ENCODE measurements around the gene PLEKHA7.
"Not testable (repeated sequence)": the region's sequence is repeated elsewhere in the genome, so short reads cannot be mapped to it uniquely, and the experiment has no call there.

The PLEKHA7 gene

DNA sequence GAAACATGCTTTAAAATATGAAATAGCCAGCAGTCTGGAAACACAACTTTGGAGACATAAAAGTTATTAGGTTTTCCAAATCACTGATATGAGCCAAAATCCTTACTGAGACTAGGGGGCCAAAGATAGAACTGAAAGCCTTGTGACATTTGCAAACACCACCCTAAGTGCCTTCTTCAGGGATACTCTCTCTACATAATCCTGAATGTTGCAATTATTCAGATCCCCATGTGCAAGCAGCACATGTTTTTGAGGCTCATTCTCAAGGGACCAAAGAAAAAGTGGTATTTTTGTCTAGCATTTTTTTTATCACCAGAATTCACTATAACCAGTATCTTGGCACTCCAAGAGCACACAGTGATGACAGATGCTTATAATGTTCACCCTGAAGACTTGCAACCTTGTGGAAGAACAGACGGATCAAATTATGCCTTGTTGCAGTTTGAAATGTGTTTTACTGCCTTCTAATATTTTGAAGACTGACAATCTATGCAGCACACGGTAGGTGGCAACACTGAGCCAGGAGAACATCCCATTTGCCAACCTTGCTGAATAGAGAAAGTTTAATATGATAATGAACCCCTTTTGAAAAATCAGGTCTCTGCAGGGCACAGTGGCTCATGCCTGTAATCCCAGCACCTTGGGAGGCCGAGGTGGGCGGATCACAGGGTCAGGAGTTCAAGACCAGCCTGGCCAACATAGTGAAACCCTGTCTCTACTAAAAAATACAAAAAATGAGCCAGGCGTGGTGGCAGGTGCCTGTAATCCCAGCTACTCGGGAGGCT is 78.5 kb downstream of the PLEKHA7 start:
- DNase-seq, result no peak

DNA sequence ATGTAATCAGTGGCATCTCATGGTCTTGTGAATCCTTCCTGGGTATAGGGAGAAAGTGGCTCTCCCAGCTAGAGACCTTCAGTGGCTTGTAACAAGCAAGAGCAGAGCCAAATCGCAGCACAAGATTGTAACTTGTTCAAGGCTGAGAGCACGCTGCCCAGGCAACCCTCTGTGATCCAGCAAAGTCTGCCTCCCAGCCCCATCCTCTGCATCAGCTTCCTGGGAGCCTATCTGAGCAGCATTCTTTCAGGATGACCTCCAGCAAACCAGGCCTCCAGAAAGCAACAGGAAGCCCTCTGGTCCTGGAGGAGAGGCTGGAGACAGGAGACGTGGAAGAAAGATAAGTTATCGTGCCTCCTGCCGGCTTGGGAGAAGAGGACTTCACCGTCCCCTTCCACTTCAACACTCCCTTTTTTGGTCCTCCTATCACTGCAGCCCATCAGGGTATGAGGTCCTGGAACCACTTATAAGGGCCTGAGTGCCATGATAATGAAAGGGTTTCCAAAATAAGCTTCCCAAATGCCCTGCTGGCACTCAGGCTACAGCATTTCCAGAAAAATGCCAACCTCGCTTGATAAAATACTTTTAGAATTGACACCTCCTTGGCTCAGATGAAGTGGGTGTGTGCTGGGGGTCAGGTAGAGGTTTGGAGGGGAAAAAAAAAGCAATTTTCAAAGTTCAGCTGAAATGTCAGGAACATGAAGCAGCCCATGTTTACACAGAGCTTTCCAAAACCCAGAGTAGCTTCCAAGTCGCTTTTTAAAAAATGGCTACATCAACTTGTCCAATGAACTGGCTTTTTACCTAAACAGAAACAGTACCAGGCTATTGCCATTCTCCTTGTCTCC is 80.2 kb downstream of the PLEKHA7 start:
- DNase-seq, result no peak

DNA sequence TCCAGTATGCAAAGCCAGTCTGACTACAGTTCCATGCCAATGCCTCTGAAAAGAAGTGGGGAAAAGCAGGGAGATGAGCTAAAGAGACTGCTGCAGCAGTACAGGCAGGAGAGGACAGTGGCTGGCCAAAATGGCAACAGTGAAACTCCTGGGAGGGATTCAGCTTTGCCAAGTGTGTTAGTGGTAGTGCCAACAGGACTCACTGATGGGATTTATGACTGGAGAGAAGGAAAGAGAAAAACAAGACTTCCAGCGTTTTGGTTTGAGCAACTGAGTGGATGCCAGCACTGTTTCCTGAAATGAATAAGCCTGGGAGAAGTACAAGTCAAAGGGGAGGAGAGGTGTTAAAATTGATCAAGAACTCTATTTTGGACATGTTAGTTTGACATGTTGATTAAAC is 80.9 kb downstream of the PLEKHA7 start:
- no peak for DNase-seq

DNA sequence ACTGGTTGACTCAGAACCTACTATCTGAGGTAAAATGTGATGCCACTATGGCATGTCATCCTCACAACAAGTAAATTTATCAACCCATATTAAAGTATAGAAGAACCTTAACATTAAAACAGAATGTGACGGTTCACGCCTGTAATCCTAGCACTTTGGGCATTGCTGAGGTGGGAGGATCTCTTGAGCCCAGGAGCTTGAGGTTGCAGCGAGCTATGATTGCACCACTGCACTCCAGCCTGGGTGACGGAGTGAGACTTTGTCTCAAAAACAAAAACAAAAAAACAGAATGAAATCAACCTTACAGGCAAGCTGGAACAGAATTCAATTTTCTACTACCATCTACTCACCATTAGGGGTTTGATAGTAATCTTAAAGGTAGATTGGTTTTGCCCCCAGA is 86.2 kb downstream of the PLEKHA7 start:
- DNase-seq, result no peak

DNA sequence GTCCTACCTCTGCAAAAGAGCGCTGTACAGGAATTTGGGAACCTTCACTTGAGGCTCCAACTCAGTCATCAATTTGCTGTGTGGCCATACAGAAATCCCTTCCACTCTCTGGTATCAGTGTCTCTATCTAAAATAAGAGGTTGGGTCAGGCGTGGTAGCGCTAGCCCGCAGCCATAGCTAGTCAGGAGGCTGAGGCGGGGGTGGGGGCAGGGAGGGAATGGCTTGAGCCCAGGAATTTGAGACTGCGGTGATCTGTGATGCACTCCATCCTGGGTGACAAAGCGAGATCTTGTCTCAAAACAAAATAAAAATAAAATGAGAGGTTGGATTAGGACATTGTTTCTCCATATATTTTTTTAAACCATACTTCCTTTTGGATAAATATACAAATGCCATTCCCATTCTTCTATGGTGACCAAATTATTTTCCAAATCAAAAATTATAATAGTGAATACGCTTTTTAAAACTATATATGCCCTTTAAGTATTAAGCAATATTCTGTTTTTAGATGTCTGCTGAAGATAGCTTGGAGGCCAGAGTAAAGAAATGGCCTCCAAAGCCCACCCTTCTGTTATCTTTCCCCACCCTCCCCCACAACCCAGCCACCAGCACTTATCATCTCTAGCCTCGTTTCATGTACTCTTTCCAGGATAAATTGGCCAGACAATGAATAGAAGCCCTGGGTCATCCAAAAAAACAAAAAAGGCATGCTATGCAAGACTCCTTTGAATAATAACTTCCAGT is 87.2 kb downstream of the PLEKHA7 start:
- DNase-seq, result no peak

DNA sequence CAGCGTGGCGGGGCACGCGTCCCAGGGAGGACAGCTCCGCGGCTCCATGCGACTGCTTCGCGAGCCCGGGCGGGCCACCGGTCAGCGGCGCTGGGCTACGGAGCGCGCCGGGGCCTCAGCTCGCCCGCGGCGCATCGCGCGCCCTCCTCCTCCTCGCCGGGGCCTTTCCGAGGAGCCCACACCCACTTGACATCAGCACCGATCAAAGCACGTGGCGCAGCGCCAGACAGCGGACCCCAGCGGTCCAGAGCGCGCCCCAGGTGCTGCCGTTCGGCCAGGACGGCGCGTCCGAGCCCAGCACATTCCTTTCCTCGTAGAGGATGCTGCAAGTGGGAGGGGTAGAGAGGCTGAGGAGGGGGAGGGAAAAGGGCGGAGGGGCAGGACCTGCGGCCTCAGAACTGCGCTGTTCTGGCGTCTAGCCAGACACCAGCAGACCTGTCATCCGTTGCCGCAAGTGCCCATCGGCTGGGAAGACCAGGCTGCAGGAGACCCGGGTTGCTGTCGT is 88.6 kb downstream of the PLEKHA7 start:
- DNase-seq, result peak; percentile 65

DNA sequence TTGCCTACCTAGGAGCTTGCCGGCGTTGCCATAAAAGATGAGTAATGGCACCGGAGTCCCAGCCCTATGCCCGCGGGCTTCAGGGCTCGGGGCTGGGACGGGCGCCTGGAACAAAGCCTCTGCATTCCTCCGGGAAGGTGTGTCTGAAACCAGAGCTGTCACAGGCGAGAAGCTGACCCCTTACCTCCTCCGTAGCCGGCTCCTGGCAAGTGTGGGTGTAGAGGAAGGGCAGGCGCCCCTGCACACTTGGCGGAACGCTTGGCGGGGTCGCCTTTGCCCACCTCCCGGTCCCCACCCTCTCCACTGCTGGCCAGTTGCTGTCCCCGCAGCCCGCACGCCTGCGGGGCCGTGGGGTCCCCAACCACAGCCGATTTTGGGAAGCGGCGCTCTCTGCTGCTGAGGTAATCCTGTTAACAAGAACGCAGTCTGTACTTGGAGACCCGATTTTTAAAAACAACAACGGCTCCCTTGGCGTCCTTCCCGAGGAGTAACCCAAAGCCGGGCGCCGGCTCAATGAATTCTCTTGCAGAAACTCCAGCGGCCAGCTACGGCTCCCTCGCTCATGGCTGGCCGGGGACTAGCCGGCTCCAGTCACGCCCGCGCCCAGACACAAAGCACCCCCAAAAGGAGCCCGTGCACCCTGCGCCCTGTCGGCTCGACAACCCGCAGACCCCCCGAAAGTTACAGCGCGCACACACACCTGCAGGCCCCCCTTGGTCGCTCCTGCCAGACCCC is 89.2 kb downstream of the PLEKHA7 start:
- DNase-seq, result peak; percentile 88

DNA sequence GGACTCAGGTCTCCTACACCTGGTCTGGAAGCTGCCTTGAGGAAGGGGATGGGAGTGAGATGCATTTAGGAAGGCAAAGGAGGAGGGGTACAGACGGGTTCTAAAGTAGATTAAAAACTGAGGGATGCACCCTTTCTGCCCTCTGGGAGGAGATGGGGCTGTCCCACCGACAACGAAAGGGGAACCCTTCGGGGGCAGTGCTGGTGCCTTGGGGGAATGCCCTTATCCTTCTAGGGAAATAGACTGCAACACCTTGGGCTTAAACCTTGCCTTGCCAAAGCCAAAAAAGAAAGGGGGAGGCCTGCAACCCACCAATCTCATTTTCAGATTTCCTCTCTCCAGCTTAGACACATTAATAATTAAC is 89.8 kb downstream of the PLEKHA7 start:
- no peak for DNase-seq

DNA sequence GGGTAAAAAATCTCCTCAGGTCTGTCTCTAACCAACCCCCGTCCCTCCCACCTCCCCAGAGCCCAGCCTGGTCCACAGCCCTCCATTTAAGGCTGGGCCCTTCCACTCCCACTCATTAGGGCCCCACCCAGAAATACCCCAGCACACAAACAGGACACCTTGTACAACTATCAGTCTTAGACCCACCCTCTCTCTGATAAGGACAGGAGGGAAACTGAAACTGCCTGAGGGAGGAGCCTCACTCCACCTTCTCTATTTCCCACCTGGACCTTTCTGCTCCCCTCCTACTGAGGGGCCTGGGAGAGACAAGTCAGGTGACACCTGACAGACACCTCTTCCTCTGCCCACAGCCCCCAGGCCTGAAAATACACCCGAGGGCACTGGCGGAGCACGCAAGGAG is 90.2 kb downstream of the PLEKHA7 start:
- DNase-seq, result no peak

DNA sequence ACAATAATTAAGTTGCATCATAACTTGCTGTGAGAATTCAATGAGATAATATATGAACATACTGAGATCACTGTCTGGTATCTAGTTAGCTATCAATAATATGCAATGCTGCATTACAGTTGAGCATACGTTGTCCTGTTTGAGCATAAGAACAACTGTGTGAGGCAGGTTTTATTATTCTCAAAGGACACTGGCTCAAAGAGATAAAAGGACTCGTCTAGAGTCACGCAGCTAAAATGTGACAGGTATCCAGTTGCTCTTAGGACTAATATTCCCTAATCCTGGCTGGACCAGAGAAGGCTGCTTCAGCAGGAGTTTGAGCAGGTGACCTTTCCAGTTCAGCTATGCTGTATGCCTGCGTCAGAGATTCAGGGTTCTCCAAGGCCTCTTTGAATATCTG is 92.5 kb downstream of the PLEKHA7 start:
- DNase-seq, result no peak

DNA sequence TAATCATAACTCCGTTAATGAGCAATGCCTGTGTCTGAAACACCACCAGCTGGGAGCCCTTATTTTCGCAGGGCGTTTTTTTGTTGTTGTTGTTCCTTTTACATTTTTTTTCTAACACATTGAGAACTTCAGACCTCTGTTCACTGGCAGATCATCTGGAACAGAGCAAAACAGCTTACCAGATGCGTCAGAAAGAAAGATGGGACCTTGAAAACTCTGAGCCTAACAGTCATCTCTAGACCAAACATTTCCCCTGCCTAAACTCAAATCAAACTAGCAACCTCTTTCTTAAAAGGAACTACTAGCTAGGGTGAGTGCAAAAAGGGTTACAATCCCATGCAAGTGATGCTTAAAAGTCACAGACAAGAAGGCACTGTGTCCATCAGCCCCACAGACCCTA is 93.2 kb downstream of the PLEKHA7 start:
- no peak for DNase-seq

DNA sequence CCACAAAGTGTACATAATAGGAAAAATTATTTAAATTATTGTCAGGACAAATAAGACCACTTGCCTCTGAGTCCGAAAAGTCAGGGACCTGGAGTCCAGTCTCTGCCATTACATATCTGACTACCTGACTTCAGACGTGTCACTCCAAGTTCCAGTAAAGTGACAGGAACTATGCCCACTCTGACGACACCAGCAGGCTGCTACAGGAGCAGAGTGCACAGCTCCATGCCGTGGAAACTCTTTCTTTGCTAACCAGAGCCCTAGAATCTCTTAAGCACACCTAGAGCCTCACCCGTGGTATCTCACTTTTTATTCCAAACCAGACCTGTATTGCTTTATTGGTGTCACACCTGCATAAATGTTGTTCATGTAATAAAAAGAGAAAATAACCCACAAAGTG is 93.7 kb downstream of the PLEKHA7 start:
- no peak for DNase-seq

DNA sequence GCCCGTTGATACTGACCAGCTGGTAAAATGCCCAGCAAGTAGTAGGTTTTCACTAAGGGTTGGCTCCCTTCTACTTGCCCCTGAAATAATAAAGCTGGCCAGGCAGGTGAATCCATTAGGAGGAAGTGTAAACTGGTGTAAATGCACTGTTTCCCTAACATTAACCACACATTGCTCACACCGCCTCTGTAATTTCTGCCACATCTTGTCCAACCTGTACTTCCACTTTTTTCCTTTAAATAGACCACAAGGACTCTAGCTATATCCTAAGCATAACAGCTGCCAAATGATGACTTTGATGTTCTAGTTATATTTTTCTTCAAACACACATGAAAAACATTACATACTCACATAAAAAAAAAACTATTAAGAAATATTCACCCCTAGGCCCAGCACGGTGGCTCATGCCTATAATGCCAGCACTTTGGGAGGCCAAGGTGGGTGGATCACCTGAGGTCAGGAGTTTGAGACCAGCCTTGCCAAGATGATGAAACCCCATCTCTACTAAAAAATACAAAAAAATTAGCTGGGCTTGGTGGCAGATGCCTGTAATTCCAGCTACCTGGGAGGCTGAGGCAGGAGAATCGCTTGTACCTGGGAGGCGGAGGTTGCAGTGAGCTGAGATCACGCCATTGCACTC is 95.6 kb downstream of the PLEKHA7 start:
- DNase-seq, result not testable (repeated sequence)

DNA sequence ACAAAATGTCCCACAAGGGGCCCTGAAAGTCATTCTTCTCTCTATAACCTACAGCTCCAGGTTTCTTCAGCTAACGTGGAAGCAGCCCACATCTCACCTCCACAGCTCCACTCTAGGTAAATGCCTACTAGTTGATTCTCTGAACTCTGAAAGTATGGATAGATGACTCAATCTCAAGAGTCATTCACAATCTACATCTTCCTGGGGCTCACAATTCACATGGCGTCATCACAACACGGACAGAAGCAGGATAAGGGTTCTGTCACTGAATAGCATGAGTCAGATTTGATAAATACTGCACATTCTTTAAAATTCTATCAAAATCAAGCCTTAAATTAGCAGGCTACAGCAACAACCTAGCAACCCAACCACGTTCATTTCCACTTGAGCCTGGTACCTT is 96.3 kb downstream of the PLEKHA7 start:
- DNase-seq, result no peak

DNA sequence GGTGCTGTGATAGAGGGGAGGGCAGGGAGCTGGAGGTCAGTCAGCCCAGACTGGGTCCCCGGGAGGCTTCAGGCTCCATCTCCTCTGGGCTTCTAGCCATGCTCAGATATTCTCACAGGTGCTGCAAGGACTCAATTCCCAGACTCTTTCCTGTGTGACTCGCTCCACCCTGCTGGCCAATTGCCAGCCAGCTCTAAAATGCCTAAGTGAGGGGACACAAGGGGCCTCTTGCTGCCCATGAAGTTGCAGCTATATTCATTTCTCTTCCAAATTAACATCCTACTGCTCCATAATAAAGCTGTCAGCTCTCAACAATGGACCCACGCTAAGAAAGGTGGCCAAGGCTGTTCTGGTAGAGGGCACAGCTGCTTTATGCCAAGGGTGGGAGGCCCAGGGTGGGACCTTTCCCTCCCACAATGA is 101.5 kb downstream of the PLEKHA7 start:
- no peak for DNase-seq

DNA sequence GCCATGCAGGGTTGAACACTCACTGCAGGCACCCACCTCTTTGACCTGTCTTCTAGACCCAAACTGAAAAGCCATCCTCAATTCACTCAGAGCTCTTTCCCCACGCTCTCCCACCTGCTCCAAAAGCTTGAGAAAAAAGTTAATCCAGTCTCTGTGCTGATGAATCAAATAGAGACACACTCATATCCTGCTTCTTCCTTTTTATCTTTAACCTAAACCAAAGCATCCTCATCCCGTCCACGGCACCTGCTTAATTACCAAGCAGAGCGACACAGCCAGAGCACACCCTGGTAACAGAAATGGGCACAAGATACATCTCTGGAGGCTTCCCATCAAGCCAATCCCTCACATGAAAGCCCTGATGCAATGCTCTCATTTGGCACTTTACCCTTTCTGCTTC is 102.6 kb downstream of the PLEKHA7 start:
- no peak for DNase-seq

DNA sequence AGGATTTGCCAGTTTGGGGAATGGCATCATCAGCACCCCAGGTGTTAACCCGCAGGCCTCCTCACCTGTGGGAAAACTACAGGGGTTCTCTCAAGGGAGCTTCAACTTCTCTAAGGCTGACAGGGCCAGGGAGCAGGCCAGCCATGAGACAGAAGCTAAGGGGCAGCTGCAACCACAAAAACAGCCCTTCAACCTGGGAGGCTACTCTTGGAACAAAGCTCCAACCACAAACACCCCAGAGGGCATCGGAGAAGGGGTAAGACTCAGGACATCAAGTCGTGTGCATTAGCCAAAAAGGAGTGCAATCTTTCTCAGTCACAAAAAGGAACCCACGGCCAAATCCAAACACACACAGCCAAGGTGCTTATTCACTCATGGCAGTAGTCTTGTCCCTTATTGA is 103.0 kb downstream of the PLEKHA7 start:
- no peak for DNase-seq

DNA sequence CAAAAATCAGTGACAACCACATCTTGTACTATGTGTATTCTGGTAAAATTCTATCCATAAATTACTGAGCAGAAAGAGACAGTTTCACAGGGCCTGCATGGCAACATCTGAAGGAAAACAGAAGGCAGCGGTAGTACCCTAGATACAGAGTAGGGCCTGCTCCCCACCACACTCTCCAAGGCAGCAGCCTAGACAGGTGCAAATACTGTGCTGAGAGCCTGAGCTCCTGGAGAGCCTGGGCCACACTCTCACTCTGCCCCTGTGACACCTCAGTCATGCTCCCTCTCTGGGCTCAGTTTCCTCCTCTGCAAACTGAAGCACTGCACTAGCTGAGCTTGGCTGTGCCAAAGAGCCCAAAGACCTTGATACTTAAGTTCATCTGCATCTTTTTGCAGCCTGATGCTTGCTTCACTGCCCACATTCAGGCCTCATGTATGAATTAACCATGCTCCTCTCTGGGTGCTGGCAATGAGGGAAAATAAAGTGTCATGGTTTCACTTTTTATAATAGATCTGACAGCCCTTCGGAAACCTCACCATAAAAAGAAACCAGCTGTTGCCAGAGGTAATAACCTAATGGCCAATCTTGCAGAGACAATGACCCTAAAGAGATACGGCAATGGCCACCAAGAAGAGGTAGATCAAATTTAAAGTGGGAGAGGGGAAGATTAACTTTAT is 104.7 kb downstream of the PLEKHA7 start:
- no peak for DNase-seq

DNA sequence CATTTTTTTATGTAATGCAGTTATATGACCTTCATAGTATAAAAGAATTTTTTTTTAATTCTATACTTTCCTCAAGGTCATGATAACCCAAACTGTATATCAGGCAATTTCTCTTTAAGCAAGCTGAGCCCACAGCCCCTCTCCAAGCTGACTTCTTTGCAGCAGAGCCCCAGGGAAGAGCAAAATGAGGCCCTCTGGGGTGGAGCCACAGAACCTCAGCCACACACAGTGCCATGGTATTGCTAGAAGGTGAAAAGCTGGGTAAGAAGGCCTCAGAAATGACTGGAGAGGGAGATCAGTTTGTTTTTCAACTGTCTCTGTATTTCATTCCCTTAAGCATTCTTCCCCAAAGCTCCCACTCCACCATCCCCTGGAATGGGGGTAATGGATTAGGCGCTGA is 108.8 kb downstream of the PLEKHA7 start:
- no peak for DNase-seq

DNA sequence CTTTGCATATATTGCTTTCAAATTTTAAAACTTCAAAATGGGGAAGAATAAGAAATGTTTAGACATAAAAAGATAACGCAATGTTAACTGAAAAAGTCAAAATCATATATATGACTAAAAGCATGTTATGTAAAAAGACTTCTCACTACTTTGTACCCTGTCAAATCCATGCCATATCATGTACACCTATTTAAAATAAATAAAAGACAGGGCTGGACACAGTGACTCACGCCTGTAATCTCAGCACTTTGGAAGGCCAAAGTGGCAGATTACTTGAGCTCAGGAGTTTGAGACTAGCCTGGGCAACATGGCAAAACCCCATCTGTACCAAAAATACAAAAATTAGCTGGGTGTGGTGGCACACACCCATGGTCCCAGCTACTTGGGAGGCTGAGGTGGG is 109.5 kb downstream of the PLEKHA7 start:
- not testable (repeated sequence) for DNase-seq

DNA sequence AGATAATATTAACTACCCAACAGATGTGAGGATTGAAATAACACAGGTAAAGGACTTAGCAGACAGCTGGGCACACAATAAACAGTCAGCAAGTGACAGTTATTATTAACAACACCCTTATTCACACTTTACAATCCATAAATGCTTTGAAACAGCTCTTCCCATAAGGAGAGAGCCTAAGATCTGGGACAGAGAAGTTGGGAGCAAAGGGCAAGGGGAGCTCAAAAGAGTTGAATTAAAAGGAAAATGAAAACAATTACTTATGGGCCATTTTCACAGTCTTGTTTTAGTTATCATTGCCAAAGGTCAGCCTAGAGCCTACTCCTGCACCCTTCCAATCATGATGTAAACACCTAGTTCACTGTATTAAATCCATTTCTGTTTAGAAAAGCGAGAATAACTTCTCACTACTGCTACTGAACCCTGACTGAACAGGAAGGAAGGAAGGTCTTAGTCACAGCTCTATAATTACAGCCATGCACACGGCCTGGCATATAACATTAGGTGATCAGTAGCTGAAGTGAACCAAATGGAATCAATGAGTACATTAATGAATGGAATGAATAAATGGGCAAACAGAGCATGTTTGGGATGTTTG is 111.3 kb downstream of the PLEKHA7 start:
- no peak for DNase-seq

Data from femur (tissue), 1 donor.